Lower lobe of right lung (tissue), 2 donors: ENCODE results near the gene ARHGAP24. TPM values are rescaled to one million over a fixed set of nuclear protein-coding genes. Genes with fewer than 3 reads are reported as not detected.

Experiments
- ATAC-seq, 2 donors: fragments of 200-7000 bp; cut with Tn5 transposase; one replicate each; pipeline ENCODE4 v1.9.1; 2020 to 2022; ENCODE audit warnings: mild to moderate bottlenecking in 2 of 2, moderate library complexity in 2 of 2
- DNase-seq: peaks from one replicate; pipeline ENCODE4 v3.0.0-alpha.2; 2020
- H3K27ac ChIP-seq: fragments of 200-600 bp; one replicate; pipeline ENCODE4 v1.8.0; 2022
- H3K27me3 ChIP-seq: fragments of 200-600 bp; one replicate; pipeline ENCODE4 v1.8.0; 2022; ENCODE audit warnings: low read depth
- H3K36me3 ChIP-seq: fragments of 200-600 bp; one replicate; pipeline ENCODE4 v1.8.0; 2022; ENCODE audit warnings: mild to moderate bottlenecking
- H3K4me1 ChIP-seq: fragments of 200-600 bp; one replicate; pipeline ENCODE4 v1.8.0; 2022
- H3K4me3 ChIP-seq: fragments of 200-600 bp; one replicate; pipeline ENCODE4 v1.8.0; 2022; ENCODE audit warnings: mild to moderate bottlenecking
- H3K9me3 ChIP-seq: fragments of 200-600 bp; one replicate; pipeline ENCODE4 v1.8.0; 2022
- CTCF ChIP-seq: fragments of 200-600 bp; IDR thresholded peaks from one replicate; pipeline ENCODE4 v1.8.0; 2022; ENCODE audit warnings: antibody characterized with exemption, mild to moderate bottlenecking
- intact Hi-C: fragments of 100-400 bp; cut with DNase I; formaldehyde crosslinking; loops from one replicate; pipeline ENCODE4 v1.11.0; 2022
- total RNA-seq: library from RNA; stranded (reverse); fragmentation: NEBNext Ultra II Directional; extraction: Animal tissue kit (Norgen Biotek cat#: 25700); gene quantifications from one replicate; pipeline ENCODE4 v1.2.1, GENCODE V29; 2021
- donor health status: DM: no; HTN: yes; CAD: no; lungs with severe emphysema.

Gene ARHGAP24
- total RNA-seq, 1 donor from 2014 or later = 28.7 TPM

- Histone ChIP-seq H3K9me3 (no peaks in the 10 kb centered on the region), H3K27ac (no peak overlapping the region), H3K27me3 (no peaks in the 10 kb centered on the region), H3K36me3 (no peaks in the 10 kb centered on the region), H3K4me3 (no peak overlapping the region), H3K4me1 (no peaks in the 10 kb centered on the region)
- peak; percentile 52 to 66 for ATAC-seq
- TF ChIP-seq CTCF = no peak
- DNase-seq = no peak
- intact Hi-C loops = no loop called here
These were observed 11.6 kb downstream of the ARHGAP24 start for GRCh38 chr4:85486425-85487086.

GRCh38 chr4:85488416-85488815 is 13.5 kb downstream of the ARHGAP24 start:
- Histone ChIP-seq H3K27me3 (no peaks in the 10 kb centered on the region), H3K36me3 (no peaks in the 10 kb centered on the region), H3K27ac (no peak overlapping the region), H3K9me3 (no peaks in the 10 kb centered on the region), H3K4me1 (no peaks in the 10 kb centered on the region), H3K4me3 (no peak overlapping the region)
- no peak for ATAC-seq
- no peak for DNase-seq
- intact Hi-C loops = no loop called here
- no peak for TF ChIP-seq CTCF

GRCh38 chr4:85489273-85489981 is 14.5 kb downstream of the ARHGAP24 start:
- ATAC-seq = peak in 1 of 2 donors; percentile 41
- no peak for DNase-seq
- H3K9me3 ChIP-seq = no peaks in the 10 kb centered on the region
- no peak overlapping the region for H3K27ac ChIP-seq
- intact Hi-C loops = no loop called here
- H3K4me3 ChIP-seq = no peak overlapping the region
- H3K27me3 ChIP-seq = no peaks in the 10 kb centered on the region
- no peaks in the 10 kb centered on the region for H3K4me1 ChIP-seq
- TF ChIP-seq CTCF = no peak
- no peaks in the 10 kb centered on the region for H3K36me3 ChIP-seq

- no peak overlapping the region for H3K4me3 ChIP-seq
These were observed 16.6 kb downstream of the ARHGAP24 start for GRCh38 chr4:85491527-85491926.

GRCh38 chr4:85492336-85492735 is 17.4 kb downstream of the ARHGAP24 start:
- no peak for ATAC-seq
- no peak overlapping the region for H3K27ac ChIP-seq
- intact Hi-C loops = no loop called here

More at GRCh38 chr4:85491527-85491926, 16.6 kb downstream of the ARHGAP24 start:
- ATAC-seq (peak; percentile 37 to 38), DNase-seq (no peak)
- no peaks in the 10 kb centered on the region for H3K36me3 ChIP-seq
- H3K27me3 ChIP-seq = no peaks in the 10 kb centered on the region
- no peaks in the 10 kb centered on the region for H3K4me1 ChIP-seq
- no peak for TF ChIP-seq CTCF
- no peaks in the 10 kb centered on the region for H3K9me3 ChIP-seq
- intact Hi-C loops = no loop called here
- H3K27ac ChIP-seq = no peak overlapping the region

More at GRCh38 chr4:85492336-85492735, 17.4 kb downstream of the ARHGAP24 start:
- Histone ChIP-seq H3K4me1 (peaks cover 4% of the 10 kb centered on the region), H3K27me3 (no peaks in the 10 kb centered on the region), H3K9me3 (no peaks in the 10 kb centered on the region), H3K4me3 (no peak overlapping the region), H3K36me3 (no peaks in the 10 kb centered on the region)
- DNase-seq = no peak
- TF ChIP-seq CTCF = no peak
